Liver (tissue), 9 donors: ENCODE measurements around the gene LITAFD. TPM values are rescaled to one million over a fixed set of nuclear protein-coding genes. Genes with fewer than 3 reads are reported as not detected.
A peak's percentile ranks its signal among the peaks of the same experiment; 100 is the strongest.

Source experiments
- DNase-seq: peaks from one replicate; pipeline ENCODE4 v3.0.0-alpha.2; 2017; ENCODE audit warnings: low spot score
- H3K27ac ChIP-seq, 2 donors: one replicate each; pipeline ENCODE4 v1.7.0; 2013; ENCODE audit warnings: inconsistent platforms in 2 of 2, low read length in 2 of 2, control low read depth in 1 of 2, low read depth in 1 of 2, mild to moderate bottlenecking in 1 of 2
- H3K27me3 ChIP-seq, 4 donors: one replicate each; pipeline versions ENCODE4 v1.6.1 to v1.7.0; 2013; ENCODE audit warnings: low read length in 3 of 4, inconsistent platforms in 1 of 4, mild to moderate bottlenecking in 1 of 4, moderate library complexity in 1 of 4; ENCODE audit not compliant: control insufficient read depth in 4 of 4, insufficient read depth in 4 of 4
- H3K36me3 ChIP-seq, 4 donors: one replicate each; pipeline versions ENCODE4 v1.6.1 to v1.7.0; 2013; ENCODE audit warnings: low read length in 3 of 4, mild to moderate bottlenecking in 3 of 4, low read depth in 1 of 4, moderate library complexity in 1 of 4; ENCODE audit not compliant: control insufficient read depth in 4 of 4, insufficient read depth in 3 of 4
- H3K4me1 ChIP-seq, 4 donors: one replicate each; pipeline versions ENCODE4 v1.6.1 to v1.7.0; 2013; ENCODE audit warnings: low read length in 3 of 4, mild to moderate bottlenecking in 3 of 4, moderate library complexity in 1 of 4; ENCODE audit not compliant: control insufficient read depth in 4 of 4, insufficient read depth in 4 of 4
- H3K4me3 ChIP-seq, 3 donors: one replicate each; pipeline versions ENCODE4 v1.6.1 to v1.7.0; 2013; ENCODE audit warnings: low read length in 3 of 3, control low read depth in 1 of 3, low read depth in 1 of 3, mild to moderate bottlenecking in 1 of 3
- H3K9ac ChIP-seq, 2 donors: one replicate each; pipeline ENCODE4 v1.7.0; 2013; ENCODE audit warnings: low read length in 2 of 2, mild to moderate bottlenecking in 2 of 2, moderate library complexity in 2 of 2, control low read depth in 1 of 2, low read depth in 1 of 2
- H3K9me3 ChIP-seq, 4 donors: one replicate each; pipeline versions ENCODE4 v1.6.1 to v1.7.0; 2013; ENCODE audit warnings: low read length in 3 of 4; ENCODE audit not compliant: control insufficient read depth in 4 of 4
- EGR1 ChIP-seq, 2 donors: IDR thresholded peaks; 2 replicates each; pipeline ENCODE4 v1.6.1; 2016 to 2018; ENCODE audit warnings: antibody characterized with exemption in 2 of 2, low read depth in 2 of 2
- FOXA1 ChIP-seq: IDR thresholded peaks from 2 replicates; pipeline ENCODE4 v1.6.1; 2016; ENCODE audit warnings: antibody characterized with exemption
- GABPA ChIP-seq, 2 donors: IDR thresholded peaks in 1 of 2; conservative IDR thresholded peaks in 1 of 2; 2 replicates each; pipeline ENCODE4 v1.6.1; 2016; ENCODE audit warnings: antibody characterized with exemption in 2 of 2, mild to moderate bottlenecking in 1 of 2, moderate library complexity in 1 of 2
- HNF4G ChIP-seq: IDR thresholded peaks from 2 replicates; pipeline ENCODE4 v1.6.1; 2016; ENCODE audit warnings: antibody characterized with exemption
- NR2F2 ChIP-seq: IDR thresholded peaks from 2 replicates; pipeline ENCODE4 v1.6.1; 2016; ENCODE audit warnings: antibody characterized with exemption
- RAD21 ChIP-seq, 2 donors: IDR thresholded peaks; 2 replicates each; pipeline ENCODE4 v1.6.1; 2016; ENCODE audit warnings: antibody characterized with exemption in 2 of 2, mild to moderate bottlenecking in 2 of 2
- RXRA ChIP-seq, 2 donors: IDR thresholded peaks; 2 replicates each; pipeline ENCODE4 v1.6.1; 2017 to 2018; ENCODE audit warnings: antibody characterized with exemption in 2 of 2, mild to moderate bottlenecking in 1 of 2
- SP1 ChIP-seq: IDR thresholded peaks from 2 replicates; pipeline ENCODE4 v1.6.1; 2018; ENCODE audit warnings: antibody characterized with exemption, mild to moderate bottlenecking
- TAF1 ChIP-seq: conservative IDR thresholded peaks from 2 replicates; pipeline ENCODE4 v1.6.1; 2016; ENCODE audit warnings: antibody characterized with exemption, mild to moderate bottlenecking
- WGBS: extraction: QIAGEN DNeasy Blood & Tissue Kit; methylation state at CpG from one replicate; pipeline ENCODE4 v1.1.7; 2013; 5-methylcytosine and 5-hydroxymethylcytosine counted together
- polyA plus RNA-seq, 2 donors: library from polyadenylated mRNA; stranded (reverse) in 1 of 2; unstranded in 1 of 2; fragments of 200-250 nt in 1 of 2; fragments of >200 nt in 1 of 2; fragmentation: Nextera tagmentation in 1 of 2; extraction: Ambion mirVana in 1 of 2; gene quantifications; one replicate each; pipeline versions ENCODE4 v1.2.1 to v1.2.3, GENCODE V29; 2013 to 2015
- total RNA-seq, 2 donors: library from RNA; depleted of rRNA; stranded (reverse); fragments of >200 nt; gene quantifications; one replicate each; pipeline ENCODE4 v1.2.3, GENCODE V29; 2014
- TF ChIP-seq, protein P1 (sequence below): IDR thresholded peaks from 2 replicates; pipeline ENCODE4 v1.6.1; 2016; ENCODE audit warnings: antibody characterized with exemption
- TF ChIP-seq, protein P2 (sequence below): fragments of 150-350 bp; IDR thresholded peaks from 2 replicates; pipeline ENCODE4 v1.5.1; 2017; ENCODE audit warnings: improper control_type of control experiment, low read depth, low read length; ENCODE audit not compliant: missing input control
- TF ChIP-seq, protein P3 (sequence below): IDR thresholded peaks from 2 replicates; pipeline ENCODE4 v1.6.1; 2016; ENCODE audit warnings: antibody characterized with exemption
- donor health status: healthy.
- donor health status: healthy.
- donor health status: healthy.
- donor health status: healthy.
- donor health status: healthy.

Gene LITAFD
- total and polyA plus RNA-seq, 4 donors = not detected

DNA sequence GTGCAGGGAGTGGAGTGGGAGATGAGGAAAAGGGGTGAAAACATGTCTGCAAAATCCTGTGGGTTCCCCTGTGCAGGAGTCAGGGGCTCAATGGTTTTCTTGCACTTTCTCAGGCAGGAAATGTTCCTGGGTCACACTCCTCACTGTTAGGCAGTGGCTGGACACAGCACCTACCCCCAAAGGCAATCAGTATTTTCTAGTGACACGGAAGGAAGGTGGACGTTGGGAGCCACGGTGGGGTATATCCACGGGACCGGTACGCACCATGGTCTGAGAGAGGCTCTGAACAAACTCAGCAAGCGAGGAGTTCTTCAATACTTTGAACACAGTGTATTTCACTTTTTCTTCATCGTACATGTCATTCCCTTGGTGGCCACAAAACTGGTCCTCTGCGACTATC is 20.9 kb downstream of the LITAFD start:
- no peak overlapping the region for H3K27ac ChIP-seq
- TF ChIP-seq FOXA1 (no peak), NR2F2 (no peak), SP1 (no peak), RXRA (IDR thresholded peaks at IDR 0.05) (no peak)
- TF ChIP-seq, protein P1, sequence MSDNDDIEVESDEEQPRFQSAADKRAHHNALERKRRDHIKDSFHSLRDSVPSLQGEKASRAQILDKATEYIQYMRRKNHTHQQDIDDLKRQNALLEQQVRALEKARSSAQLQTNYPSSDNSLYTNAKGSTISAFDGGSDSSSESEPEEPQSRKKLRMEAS = no peak
- TF ChIP-seq, protein P2, sequence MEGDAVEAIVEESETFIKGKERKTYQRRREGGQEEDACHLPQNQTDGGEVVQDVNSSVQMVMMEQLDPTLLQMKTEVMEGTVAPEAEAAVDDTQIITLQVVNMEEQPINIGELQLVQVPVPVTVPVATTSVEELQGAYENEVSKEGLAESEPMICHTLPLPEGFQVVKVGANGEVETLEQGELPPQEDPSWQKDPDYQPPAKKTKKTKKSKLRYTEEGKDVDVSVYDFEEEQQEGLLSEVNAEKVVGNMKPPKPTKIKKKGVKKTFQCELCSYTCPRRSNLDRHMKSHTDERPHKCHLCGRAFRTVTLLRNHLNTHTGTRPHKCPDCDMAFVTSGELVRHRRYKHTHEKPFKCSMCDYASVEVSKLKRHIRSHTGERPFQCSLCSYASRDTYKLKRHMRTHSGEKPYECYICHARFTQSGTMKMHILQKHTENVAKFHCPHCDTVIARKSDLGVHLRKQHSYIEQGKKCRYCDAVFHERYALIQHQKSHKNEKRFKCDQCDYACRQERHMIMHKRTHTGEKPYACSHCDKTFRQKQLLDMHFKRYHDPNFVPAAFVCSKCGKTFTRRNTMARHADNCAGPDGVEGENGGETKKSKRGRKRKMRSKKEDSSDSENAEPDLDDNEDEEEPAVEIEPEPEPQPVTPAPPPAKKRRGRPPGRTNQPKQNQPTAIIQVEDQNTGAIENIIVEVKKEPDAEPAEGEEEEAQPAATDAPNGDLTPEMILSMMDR = no peak
- no peaks in the 10 kb centered on the region for H3K27me3 ChIP-seq
- H3K4me3 ChIP-seq = no peak overlapping the region
- DNase-seq = no peak
- peaks cover 18 to 88% (median 78%) of the 10 kb centered on the region in 4 donors for H3K36me3 ChIP-seq
- 97% methylated on average over 9 of the region's 9 CpGs for WGBS
- H3K4me1 ChIP-seq = no peaks in the 10 kb centered on the region
- H3K9me3 ChIP-seq = no peaks in the 10 kb centered on the region
- H3K9ac ChIP-seq = no peak overlapping the region

GRCh38 chr16:8904018-8904430 is 21.9 kb downstream of the LITAFD start:
- no peak for DNase-seq
- WGBS = 90% methylated on average over 8 of the region's 8 CpGs
- Histone ChIP-seq H3K9ac (no peak overlapping the region), H3K4me1 (no peaks in the 10 kb centered on the region), H3K27ac (no peak overlapping the region), H3K27me3 (no peaks in the 10 kb centered on the region), H3K36me3 (peaks cover 17 to 86% (median 77%) of the 10 kb centered on the region in 4 donors), H3K9me3 (no peaks in the 10 kb centered on the region), H3K4me3 (no peak overlapping the region)
- TF ChIP-seq TAF1 (no peak), RAD21 (IDR thresholded peaks at IDR 0.05) (no peak), HNF4G (no peak), RXRA (IDR thresholded peaks at IDR 0.05) (no peak), EGR1 (IDR thresholded peaks at IDR 0.05; ENCODE audit: low read depth in 2 of 2) (no peak)
- TF ChIP-seq, protein P3, sequence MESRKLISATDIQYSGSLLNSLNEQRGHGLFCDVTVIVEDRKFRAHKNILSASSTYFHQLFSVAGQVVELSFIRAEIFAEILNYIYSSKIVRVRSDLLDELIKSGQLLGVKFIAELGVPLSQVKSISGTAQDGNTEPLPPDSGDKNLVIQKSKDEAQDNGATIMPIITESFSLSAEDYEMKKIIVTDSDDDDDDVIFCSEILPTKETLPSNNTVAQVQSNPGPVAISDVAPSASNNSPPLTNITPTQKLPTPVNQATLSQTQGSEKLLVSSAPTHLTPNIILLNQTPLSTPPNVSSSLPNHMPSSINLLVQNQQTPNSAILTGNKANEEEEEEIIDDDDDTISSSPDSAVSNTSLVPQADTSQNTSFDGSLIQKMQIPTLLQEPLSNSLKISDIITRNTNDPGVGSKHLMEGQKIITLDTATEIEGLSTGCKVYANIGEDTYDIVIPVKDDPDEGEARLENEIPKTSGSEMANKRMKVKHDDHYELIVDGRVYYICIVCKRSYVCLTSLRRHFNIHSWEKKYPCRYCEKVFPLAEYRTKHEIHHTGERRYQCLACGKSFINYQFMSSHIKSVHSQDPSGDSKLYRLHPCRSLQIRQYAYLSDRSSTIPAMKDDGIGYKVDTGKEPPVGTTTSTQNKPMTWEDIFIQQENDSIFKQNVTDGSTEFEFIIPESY = no peak

DNA sequence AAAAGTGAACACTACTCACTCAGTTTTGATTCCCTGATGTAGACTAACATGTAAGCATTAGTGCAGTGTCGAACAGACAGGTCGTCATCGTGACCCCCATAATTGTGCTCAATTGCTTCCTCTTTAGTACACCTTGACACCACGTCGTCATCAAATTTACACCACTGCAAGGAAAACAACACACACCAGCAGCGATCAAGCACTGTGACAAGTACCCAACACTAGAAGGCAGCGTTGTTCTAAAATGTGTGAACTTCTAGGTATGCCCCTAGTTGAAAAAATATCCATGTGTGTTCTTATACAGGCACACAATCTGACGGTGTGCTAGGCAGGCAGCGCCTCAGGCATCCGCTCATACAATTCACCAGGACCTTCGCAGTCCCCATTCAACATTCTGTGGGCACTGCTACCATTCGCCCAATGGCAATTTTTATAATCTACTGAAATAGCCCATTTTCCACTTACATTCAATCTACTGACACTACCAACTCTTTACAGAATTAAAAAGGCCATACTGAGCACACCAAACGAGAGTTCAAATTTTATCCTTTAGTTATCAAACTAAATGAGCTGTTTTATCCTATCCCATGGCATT is 23.1 kb downstream of the LITAFD start:
- Histone ChIP-seq H3K9ac (no peak overlapping the region), H3K9me3 (no peaks in the 10 kb centered on the region), H3K36me3 (peaks cover 19 to 85% (median 68%) of the 10 kb centered on the region in 4 donors), H3K4me1 (no peaks in the 10 kb centered on the region), H3K27ac (no peak overlapping the region), H3K27me3 (no peaks in the 10 kb centered on the region), H3K4me3 (no peak overlapping the region)
- WGBS = 77% methylated on average over 13 of the region's 13 CpGs
- DNase-seq = no peak
- TF ChIP-seq RAD21 (IDR thresholded peaks at IDR 0.05) (peak; percentile 64 to 77), GABPA (IDR thresholded peaks at IDR 0.05 in 1 of 2, conservative IDR thresholded peaks at IDR 0.05 in 1 of 2) (no peak)
- TF ChIP-seq, protein P2 = peak; percentile 45
